Progenitor cell of endocrine pancreas (in vitro differentiated cells): ENCODE measurements around the gene ZMYM1. TPM values are rescaled to one million over a fixed set of nuclear protein-coding genes. Genes with fewer than 3 reads are reported as not detected.

Experiments used
- DNase-seq: peaks from one replicate; pipeline ENCODE4 v3.0.0; 2021; ENCODE audit warnings: low spot score; ENCODE audit not compliant: unreplicated experiment
- H3K27ac Mint-ChIP-seq: 2 replicates; pipeline ENCODE4 v1.8.0; 2021; ENCODE audit warnings: mild to moderate bottlenecking, moderate library complexity, mixed read lengths
- H3K27me3 Mint-ChIP-seq: 2 replicates; pipeline ENCODE4 v1.8.0; 2021; ENCODE audit warnings: mixed read lengths
- H3K36me3 Mint-ChIP-seq: 2 replicates; pipeline ENCODE4 v1.8.0; 2022; ENCODE audit warnings: mixed read lengths; ENCODE audit not compliant: insufficient read depth
- H3K4me1 Mint-ChIP-seq: 2 replicates; pipeline ENCODE4 v1.8.0; 2021; ENCODE audit warnings: low read depth, mixed read lengths
- H3K4me3 Mint-ChIP-seq: 2 replicates; pipeline ENCODE4 v1.8.0; 2021; ENCODE audit warnings: low read depth, mild to moderate bottlenecking, moderate library complexity, mixed read lengths
- H3K9me3 Mint-ChIP-seq: 2 replicates; pipeline ENCODE4 v1.8.0; 2021; ENCODE audit warnings: low read depth, mixed read lengths
- CTCF ChIP-seq: fragments of 200-600 bp; sonication (generic); IDR thresholded peaks from one replicate; pipeline ENCODE4 v1.5.0; 2021; ENCODE audit warnings: antibody characterized with exemption, mild to moderate bottlenecking; ENCODE audit not compliant: unreplicated experiment
- long read RNA-seq: library from polyadenylated mRNA; unstranded; transcript quantifications from one replicate; pipeline ENCODE4 v2.0.0, GENCODE V29; 2020
- total RNA-seq: library from RNA; stranded (reverse); gene quantifications from 2 replicates; pipeline ENCODE4 v1.2.1, GENCODE V29; 2021

The ZMYM1 gene
- 29.2 and 34.1 TPM in 2 replicates for total RNA-seq
- long read RNA-seq, full-length matches to known transcripts = 15 of 49 reads
- long read RNA-seq, partial matches to known transcripts = 3 of 49 reads
- long read RNA-seq, other reads (novel, unspliced or antisense) = 31 of 49 reads

GRCh38 chr1:35079003-35079930 is at the start of gene ZMYM1:
Gene ZMYM1 (plus strand): TSS chr1:35079385. CDS start chr1:35093988, 14,603 bp downstream.
- Mint-ChIP-seq H3K9me3 (peaks cover 3% of the 10 kb centered on the region), H3K27ac (peak within 1 kb of the TSS; percentile 100), H3K4me1 (peaks cover 15% of the 10 kb centered on the region), H3K27me3 (peaks cover 2% of the 10 kb centered on the region), H3K4me3 (peak within 1 kb of the TSS; percentile 98), H3K36me3 (peaks cover 5% of the 10 kb centered on the region)
- DNase-seq = peak; percentile 71
- TF ChIP-seq CTCF = no peak

- H3K4me1 Mint-ChIP-seq = peaks cover 15% of the 10 kb centered on the region
These were observed 49.4 kb upstream of the ZMYM1 start for GRCh38 chr1:35029761-35030160.

GRCh38 chr1:35030338-35030737 is 48.8 kb upstream of the ZMYM1 start:
- peak overlapping the region; percentile 96 for H3K4me3 Mint-ChIP-seq
- TF ChIP-seq CTCF = no peak
- H3K9me3 Mint-ChIP-seq = peaks cover 13% of the 10 kb centered on the region
- H3K4me1 Mint-ChIP-seq = peaks cover 15% of the 10 kb centered on the region
- H3K36me3 Mint-ChIP-seq = peaks cover 11% of the 10 kb centered on the region
- DNase-seq = no peak
- no peaks in the 10 kb centered on the region for H3K27me3 Mint-ChIP-seq
- H3K27ac Mint-ChIP-seq = peak overlapping the region; percentile 98

More at GRCh38 chr1:35029761-35030160, 49.4 kb upstream of the ZMYM1 start:
- DNase-seq = no peak
- H3K36me3 Mint-ChIP-seq = peaks cover 11% of the 10 kb centered on the region
- H3K4me3 Mint-ChIP-seq = peak overlapping the region; percentile 96
- peaks cover 13% of the 10 kb centered on the region for H3K9me3 Mint-ChIP-seq
- H3K27ac Mint-ChIP-seq = peak overlapping the region; percentile 10
- TF ChIP-seq CTCF = no peak
- H3K27me3 Mint-ChIP-seq = no peaks in the 10 kb centered on the region

- Mint-ChIP-seq H3K27me3 (no peaks in the 10 kb centered on the region), H3K4me1 (peaks cover 15% of the 10 kb centered on the region), H3K4me3 (peak overlapping the region; percentile 96), H3K36me3 (peaks cover 11% of the 10 kb centered on the region), H3K27ac (peak overlapping the region; percentile 98), H3K9me3 (peaks cover 13% of the 10 kb centered on the region)
- no peak for TF ChIP-seq CTCF
- DNase-seq = no peak
These were observed 48.3 kb upstream of the ZMYM1 start for GRCh38 chr1:35030756-35031446.

- TF ChIP-seq CTCF = no peak
- H3K9me3 Mint-ChIP-seq = peaks cover 13% of the 10 kb centered on the region
- peaks cover 7% of the 10 kb centered on the region for H3K36me3 Mint-ChIP-seq
- no peak for DNase-seq
- no peak overlapping the region for H3K27ac Mint-ChIP-seq
- peaks cover 15% of the 10 kb centered on the region for H3K4me1 Mint-ChIP-seq
- peak overlapping the region; percentile 32 for H3K4me3 Mint-ChIP-seq
- H3K27me3 Mint-ChIP-seq = peaks cover 3% of the 10 kb centered on the region
These were observed 46.8 kb upstream of the ZMYM1 start for GRCh38 chr1:35032384-35032739.
